ENCODE results near the gene SKA2. TPM values are rescaled to one million over a fixed set of nuclear protein-coding genes. Genes with fewer than 3 reads are reported as not detected.

SKA2 gene
- total and polyA plus RNA-seq, 2 of the 8 experiments (the other 6 are each of a cell fraction or from before 2014, with no cell fraction given): 15.6 to 95.8 TPM

GRCh38 chr17:59106463-59107305, 48.3 kb downstream of the SKA2 start, which contains the start of gene TRIM37 (continued):
- TF ChIP-seq E2F6 (IDR thresholded peaks at IDR 0.05): peak; percentile 82
- no peak for TF ChIP-seq NANOG (IDR thresholded peaks at IDR 0.05; ENCODE audit: insufficient read depth, low read depth, low read length, poor library complexity, severe bottlenecking)
- TF ChIP-seq FOSL1 (IDR thresholded peaks at IDR 0.05; ENCODE audit: insufficient read depth, low read depth, low read length): no peak
- TF ChIP-seq ATF2 (IDR thresholded peaks at IDR 0.05; ENCODE audit: low read length): no peak; the same call in 1 of the 2 replicates
- no peak for TF ChIP-seq SAP30 (IDR thresholded peaks at IDR 0.05; ENCODE audit: insufficient read depth, insufficient replicate concordance, low read length)
- peak; percentile 78 for TF ChIP-seq POLR2AphosphoS5 (IDR thresholded peaks at IDR 0.05; ENCODE audit: low read depth, low read length)
